ENCODE measurements around the gene IPO9. TPM values are rescaled to one million over a fixed set of nuclear protein-coding genes. Genes with fewer than 3 reads are reported as not detected.

The IPO9 gene
- total and polyA plus RNA-seq, 2 donors (not counting 1 experiment from before 2014, with no cell fraction given), result 13.3 to 56.9 TPM

DNA sequence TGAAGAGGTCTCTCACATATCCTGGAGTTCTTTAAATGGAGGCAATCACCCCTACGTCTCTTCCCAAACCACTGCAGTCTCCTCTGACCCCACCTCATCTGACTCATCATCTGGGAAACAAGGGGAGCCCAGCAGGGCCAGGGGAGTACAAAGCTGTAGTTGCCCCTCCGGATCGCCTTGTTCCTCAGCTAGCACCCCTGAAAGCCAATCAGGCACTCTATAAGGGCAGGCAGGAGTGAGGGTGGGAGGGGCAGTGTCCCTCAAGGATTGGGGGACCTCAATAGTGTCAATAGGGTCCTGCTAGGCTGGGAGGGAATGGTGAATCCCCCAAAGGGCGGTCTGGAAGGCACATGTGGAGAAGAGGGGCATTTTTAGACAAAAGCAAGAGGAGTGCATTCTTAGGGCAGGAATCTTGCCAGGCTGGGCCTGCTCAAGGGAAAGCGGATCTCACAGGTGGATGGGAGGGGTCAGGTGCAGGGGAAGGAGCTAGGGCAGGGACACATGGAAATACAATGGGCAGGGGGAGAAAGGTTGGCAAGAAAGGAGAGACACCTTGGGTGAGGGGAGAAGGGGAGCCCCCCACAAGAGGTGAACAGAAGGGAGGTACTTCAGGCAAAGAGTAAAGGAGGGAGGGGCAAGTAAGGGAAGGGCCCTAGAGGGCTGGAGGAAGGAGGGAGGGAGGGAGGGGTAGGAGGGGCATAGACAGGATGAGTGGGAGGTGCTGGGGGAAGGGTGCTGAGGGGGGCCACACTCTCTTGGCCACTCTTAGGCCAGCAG is 65.6 kb downstream of the IPO9 start:
- ATAC-seq (ENCODE audit: low read depth) (no peak), DNase-seq (no peak)
- H3K9me3 Mint-ChIP-seq (ENCODE audit: insufficient read depth), result no peaks in the 10 kb centered on the region
- ChIA-PET CTCF (interaction anchor here (0.6 to 5.5 kb wide), 13 partner anchors 8 to 1033 kb away, joined by 3 to 51 read pairs (median 4); no protein-coding TSS in a partner anchor), POLR2A (no interaction called here)
- H3K27ac Mint-ChIP-seq, result no peak overlapping the region
- Histone ChIP-seq H4K20me1 (ENCODE audit: control insufficient read depth, insufficient read depth, low read length, poor library complexity, severe bottlenecking) (no peaks in the 10 kb centered on the region), H2AFZ (ENCODE audit: insufficient read depth, low read depth, low read length, poor library complexity, severe bottlenecking) (no peak overlapping the region), H3K4me3 (ENCODE audit: control extremely low read depth in 1 of 5, extremely low read depth in 1 of 5, insufficient read depth in 1 of 5, low read depth in 2 of 5, low read length in 4 of 5) (no peak overlapping the region), H3K4me1 (ENCODE audit: control insufficient read depth in 2 of 2, insufficient read depth in 2 of 2, low read length in 2 of 2) (peaks cover 2 to 6% of the 10 kb centered on the region in 2 donors), H3K27me3 (replicated peaks in 1 of 4; ENCODE audit: control extremely low read depth in 1 of 4, control insufficient read depth in 3 of 4, insufficient read depth in 4 of 4, low read length in 3 of 4) (peaks cover 0 to 36% (median 15%) of the 10 kb centered on the region in 4 experiments), H3K36me3 (replicated peaks in 1 of 2; ENCODE audit: control extremely low read depth in 1 of 2, control insufficient read depth in 1 of 2, extremely low read depth in 1 of 2, insufficient read depth in 2 of 2, low read length in 1 of 2) (no peaks in the 10 kb centered on the region), H3K27ac (ENCODE audit: low read length in 2 of 2) (no peak overlapping the region), H3K79me2 (ENCODE audit: control insufficient read depth, insufficient read depth, low read length) (no peaks in the 10 kb centered on the region), H3K4me2 (replicated peaks; ENCODE audit: low read depth, low read length, poor library complexity, severe bottlenecking) (no peak overlapping the region), H3K9me3 (ENCODE audit: control extremely low read depth in 1 of 3, control insufficient read depth in 2 of 3, insufficient read depth in 1 of 3, low read length in 2 of 3) (peaks cover 0 to under 1% (median 0%) of the 10 kb centered on the region in 3 donors), H3K9ac (ENCODE audit: low read length) (no peak overlapping the region)
- 83% methylated on average over 3 of the region's 5 CpGs for WGBS (ENCODE audit: insufficient coverage)
- H3K4me3 Mint-ChIP-seq, result no peak overlapping the region
- peaks cover 40% of the 10 kb centered on the region for H3K27me3 Mint-ChIP-seq
- no peak for TF ChIP-seq EZH2 (IDR thresholded peaks at IDR 0.05; ENCODE audit: borderline replicate concordance, insufficient read depth, low read depth, low read length, poor library complexity, severe bottlenecking)
- TF ChIP-seq, protein P1, sequence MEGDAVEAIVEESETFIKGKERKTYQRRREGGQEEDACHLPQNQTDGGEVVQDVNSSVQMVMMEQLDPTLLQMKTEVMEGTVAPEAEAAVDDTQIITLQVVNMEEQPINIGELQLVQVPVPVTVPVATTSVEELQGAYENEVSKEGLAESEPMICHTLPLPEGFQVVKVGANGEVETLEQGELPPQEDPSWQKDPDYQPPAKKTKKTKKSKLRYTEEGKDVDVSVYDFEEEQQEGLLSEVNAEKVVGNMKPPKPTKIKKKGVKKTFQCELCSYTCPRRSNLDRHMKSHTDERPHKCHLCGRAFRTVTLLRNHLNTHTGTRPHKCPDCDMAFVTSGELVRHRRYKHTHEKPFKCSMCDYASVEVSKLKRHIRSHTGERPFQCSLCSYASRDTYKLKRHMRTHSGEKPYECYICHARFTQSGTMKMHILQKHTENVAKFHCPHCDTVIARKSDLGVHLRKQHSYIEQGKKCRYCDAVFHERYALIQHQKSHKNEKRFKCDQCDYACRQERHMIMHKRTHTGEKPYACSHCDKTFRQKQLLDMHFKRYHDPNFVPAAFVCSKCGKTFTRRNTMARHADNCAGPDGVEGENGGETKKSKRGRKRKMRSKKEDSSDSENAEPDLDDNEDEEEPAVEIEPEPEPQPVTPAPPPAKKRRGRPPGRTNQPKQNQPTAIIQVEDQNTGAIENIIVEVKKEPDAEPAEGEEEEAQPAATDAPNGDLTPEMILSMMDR (IDR thresholded peaks at IDR 0.05), result no peak
- intact Hi-C loops (cut with micrococcal nuclease), result no loop called here
- H3K4me1 Mint-ChIP-seq, result peaks cover 6% of the 10 kb centered on the region

GRCh38 chr1:201895120-201895665 is 66.2 kb downstream of the IPO9 start:
- Histone ChIP-seq H3K36me3 (replicated peaks in 1 of 2; ENCODE audit: control extremely low read depth in 1 of 2, control insufficient read depth in 1 of 2, extremely low read depth in 1 of 2, insufficient read depth in 2 of 2, low read length in 1 of 2) (no peaks in the 10 kb centered on the region), H3K27me3 (replicated peaks in 1 of 4; ENCODE audit: control extremely low read depth in 1 of 4, control insufficient read depth in 3 of 4, insufficient read depth in 4 of 4, low read length in 3 of 4) (peaks cover 0 to 30% (median 10%) of the 10 kb centered on the region in 4 experiments), H3K4me1 (ENCODE audit: control insufficient read depth in 2 of 2, insufficient read depth in 2 of 2, low read length in 2 of 2) (peaks cover 0 to 4% of the 10 kb centered on the region in 2 donors), H4K20me1 (ENCODE audit: control insufficient read depth, insufficient read depth, low read length, poor library complexity, severe bottlenecking) (no peaks in the 10 kb centered on the region), H3K9me3 (ENCODE audit: control extremely low read depth in 1 of 3, control insufficient read depth in 2 of 3, insufficient read depth in 1 of 3, low read length in 2 of 3) (no peaks in the 10 kb centered on the region), H3K79me2 (ENCODE audit: control insufficient read depth, insufficient read depth, low read length) (no peaks in the 10 kb centered on the region), H3K4me3 (ENCODE audit: control extremely low read depth in 1 of 5, extremely low read depth in 1 of 5, insufficient read depth in 1 of 5, low read depth in 2 of 5, low read length in 4 of 5) (no peak overlapping the region), H2AFZ (ENCODE audit: insufficient read depth, low read depth, low read length, poor library complexity, severe bottlenecking) (no peak overlapping the region), H3K9ac (ENCODE audit: low read length) (no peak overlapping the region), H3K27ac (ENCODE audit: low read length in 2 of 2) (no peak overlapping the region), H3K4me2 (replicated peaks; ENCODE audit: low read depth, low read length, poor library complexity, severe bottlenecking) (no peak overlapping the region)
- Mint-ChIP-seq H3K4me1 (peaks cover 5% of the 10 kb centered on the region), H3K27ac (no peak overlapping the region), H3K9me3 (ENCODE audit: insufficient read depth) (no peaks in the 10 kb centered on the region), H3K4me3 (no peak overlapping the region), H3K27me3 (peaks cover 40% of the 10 kb centered on the region)
- ATAC-seq (ENCODE audit: low read depth) (no peak), DNase-seq (no peak)
- TF ChIP-seq EZH2 (IDR thresholded peaks at IDR 0.05; ENCODE audit: borderline replicate concordance, insufficient read depth, low read depth, low read length, poor library complexity, severe bottlenecking), result no peak
- TF ChIP-seq, protein P1 (IDR thresholded peaks at IDR 0.05), result no peak
- ChIA-PET CTCF (interaction anchor here (0.6 to 5.5 kb wide), 22 partner anchors 9 to 1034 kb away, joined by 3 to 51 read pairs (median 4); no protein-coding TSS in a partner anchor), POLR2A (no interaction called here)
- intact Hi-C loops (cut with micrococcal nuclease), result no loop called here
- WGBS (ENCODE audit: insufficient coverage), result 84% methylated on average over 7 of the region's 7 CpGs
